GM19438 (cell line): ENCODE measurements around the gene RASD2.

Source experiments
- ATAC-seq: cut with Tn5 transposase; IDR thresholded peaks from one replicate; pipeline ENCODE4 v1.9.1; 2021; ENCODE audit warnings: low read depth; ENCODE audit not compliant: unreplicated experiment

Gene RASD2

GRCh38 chr22:35517769-35518530 is 22.7 kb upstream of the RASD2 start:
- ATAC-seq: no peak

GRCh38 chr22:35518811-35519210 is 21.8 kb upstream of the RASD2 start:
- no peak for ATAC-seq

DNA sequence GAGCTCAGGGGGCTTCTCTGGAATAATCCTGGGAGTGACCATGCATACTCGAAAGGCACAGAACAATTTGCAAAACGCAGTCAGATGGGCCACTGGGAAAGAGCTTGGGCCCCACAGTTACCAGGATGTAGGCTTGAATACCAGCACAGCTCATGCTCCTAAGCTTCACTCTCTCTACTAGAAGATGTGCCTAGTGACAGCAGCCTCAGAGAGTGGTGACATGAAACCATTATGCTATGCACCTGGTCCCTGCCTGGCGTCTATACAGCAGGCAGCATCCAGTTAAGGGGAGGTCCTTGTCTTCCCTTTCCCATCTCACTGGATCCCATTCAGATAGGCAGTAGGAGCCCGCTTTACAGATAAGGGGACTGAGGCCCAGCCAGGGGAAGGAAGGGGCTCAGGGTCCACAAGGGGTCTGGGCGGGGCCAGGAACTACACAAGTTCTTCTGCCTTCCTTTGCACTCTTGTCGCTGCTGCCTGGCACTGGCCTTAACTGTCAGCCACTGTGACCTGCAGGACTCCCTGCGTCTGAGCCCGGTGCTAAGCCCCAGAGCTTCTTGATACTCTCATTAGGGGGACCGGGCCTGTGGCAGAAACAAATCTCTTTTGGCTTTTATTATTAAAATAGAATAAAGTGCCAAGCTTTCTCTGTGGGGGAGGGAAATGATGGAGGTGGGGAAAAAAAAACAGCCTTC is 21.2 kb upstream of the RASD2 start:
- ATAC-seq: no peak

DNA sequence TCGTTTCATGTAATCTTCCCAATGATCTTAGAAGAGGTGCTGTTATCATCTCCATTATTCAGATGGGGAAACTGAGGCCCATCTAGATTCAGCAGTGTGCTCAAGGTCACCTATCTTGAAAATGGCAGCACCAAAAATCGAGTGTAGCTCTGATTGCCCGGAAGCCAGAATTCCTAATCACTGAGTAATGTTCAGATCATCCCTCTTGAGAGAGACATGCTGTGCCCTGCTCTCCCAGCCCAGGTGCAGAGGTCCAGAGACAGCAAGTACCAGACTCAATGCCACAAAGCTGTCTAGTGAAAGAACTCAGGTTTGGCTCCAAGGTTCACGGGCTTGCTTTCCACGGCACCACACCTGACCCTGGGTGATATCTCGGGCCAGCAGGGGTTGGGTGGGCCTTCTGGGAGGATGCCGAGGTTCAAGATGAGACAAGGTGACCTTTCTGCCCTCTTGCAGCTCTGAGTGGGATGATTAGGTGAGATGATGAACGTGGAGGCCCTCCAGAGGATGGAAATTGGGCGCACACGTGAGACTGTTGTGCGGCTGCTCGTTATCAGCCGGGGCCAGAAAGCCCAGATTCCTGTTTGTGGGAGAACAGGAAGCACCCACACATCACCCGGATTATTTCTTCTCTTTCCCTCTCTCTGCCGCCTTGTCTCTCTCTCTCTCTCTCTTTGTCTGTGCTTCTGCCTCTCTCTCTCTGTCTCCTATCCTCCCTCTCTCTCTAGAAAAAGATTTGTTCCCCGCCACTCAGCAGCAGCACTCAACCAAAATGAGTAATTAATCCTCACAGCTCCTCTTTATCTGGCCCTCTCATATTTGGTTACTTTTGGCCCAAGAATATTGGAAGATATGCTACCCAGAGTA is 19.0 kb upstream of the RASD2 start:
- no peak for ATAC-seq

- no peak for ATAC-seq
Measured at GRCh38 chr22:35522225-35523149, 18.1 kb upstream of the RASD2 start.

DNA sequence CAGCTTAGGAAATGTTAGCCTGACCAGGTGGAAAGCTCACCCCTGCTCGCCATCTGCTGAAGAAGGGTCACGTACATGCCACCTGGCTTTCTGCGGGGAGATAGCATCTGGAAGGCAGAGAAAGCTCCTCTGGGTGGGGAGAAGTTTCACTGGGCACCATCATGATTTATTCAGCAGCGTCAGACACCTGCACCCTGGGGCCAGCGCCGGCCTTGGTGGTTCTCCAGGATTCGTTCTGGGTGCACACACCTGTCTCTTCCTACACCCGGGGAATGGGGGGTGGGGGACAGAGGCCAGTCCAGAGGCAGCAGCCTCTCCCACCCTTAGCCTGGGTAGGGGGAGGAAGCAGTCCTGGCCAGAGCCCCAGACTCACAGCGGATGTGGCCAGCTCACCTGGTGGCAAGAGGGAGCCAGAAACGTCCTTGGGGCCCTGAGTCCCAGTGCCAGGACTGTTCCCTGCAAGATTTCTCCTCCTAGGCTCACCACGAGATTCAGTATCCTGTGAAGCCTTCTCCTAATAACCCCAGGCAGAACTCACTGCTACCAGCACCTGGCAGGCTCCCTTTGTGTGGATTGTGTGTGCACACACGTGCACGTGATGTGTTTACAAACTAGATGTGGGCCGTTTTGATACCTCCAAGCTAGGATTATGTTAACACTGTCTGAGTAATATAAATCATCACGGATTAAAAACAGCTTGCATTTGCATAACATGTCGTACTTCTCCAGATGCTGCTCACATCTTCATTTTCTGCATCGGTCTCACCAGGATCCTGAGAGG is 17.3 kb upstream of the RASD2 start:
- ATAC-seq: no peak

- ATAC-seq: no peak
Measured at GRCh38 chr22:35524966-35525686, 15.5 kb upstream of the RASD2 start.

DNA sequence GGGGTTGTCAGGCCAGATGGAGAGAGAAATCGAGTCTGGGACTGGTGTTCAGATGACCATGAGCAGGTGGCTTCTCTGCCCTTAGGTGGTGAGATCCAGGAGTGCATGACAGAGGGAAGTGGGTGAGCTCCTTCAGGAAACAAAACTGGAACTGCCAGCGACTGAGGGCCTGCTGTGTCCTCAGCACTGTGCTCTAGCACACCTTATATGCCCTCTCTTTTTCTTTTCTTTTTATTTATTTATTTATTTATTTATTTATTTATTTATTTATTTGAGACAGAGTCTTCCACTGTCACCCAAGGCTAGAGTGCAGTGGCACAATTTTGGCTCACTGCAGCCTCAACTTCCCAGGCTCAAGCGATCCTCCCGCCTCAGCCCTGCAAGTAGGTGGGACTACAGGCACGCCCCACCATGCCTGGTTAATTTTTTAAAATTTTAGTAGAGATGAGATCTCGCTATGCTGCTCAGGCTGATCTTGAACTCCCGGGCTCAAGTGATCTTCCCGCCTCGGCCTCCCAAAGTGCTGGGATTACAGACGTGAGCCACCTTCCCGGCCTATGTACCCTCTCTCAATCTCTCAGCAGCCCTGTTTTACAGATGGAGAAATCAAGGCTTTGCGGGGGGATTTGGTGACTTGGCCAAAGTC is 14.8 kb upstream of the RASD2 start:
- no peak for ATAC-seq

DNA sequence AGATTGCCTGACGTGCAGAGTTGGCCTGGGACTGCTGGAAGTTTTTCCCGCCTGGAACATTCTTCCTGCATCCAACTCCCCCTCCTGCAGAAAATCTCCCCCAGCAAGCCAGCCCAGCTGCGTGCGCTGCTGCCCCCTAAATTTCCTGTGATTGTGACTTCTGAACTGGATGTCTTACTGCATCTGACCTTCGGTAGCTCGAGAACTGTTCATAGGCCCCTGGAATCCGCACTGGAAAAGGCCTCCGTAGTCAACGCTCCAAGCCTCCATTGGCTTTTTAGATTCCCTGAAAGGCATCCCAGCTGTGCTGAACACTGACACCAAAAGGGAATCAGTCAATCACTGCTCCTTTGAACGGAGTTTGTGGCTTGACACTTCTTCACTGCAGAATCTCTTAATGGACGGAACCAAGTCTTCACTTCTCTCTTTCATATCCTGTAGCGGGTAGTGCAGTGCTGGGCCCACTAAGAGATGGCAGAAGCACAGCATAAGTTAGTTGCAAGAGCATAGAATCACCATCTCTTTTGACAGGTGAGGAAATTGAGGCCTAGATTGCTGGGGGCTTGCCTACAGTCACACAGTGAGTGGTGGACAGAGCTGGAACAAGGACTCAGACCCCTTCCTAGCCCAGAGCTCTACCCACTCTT is 14.2 kb upstream of the RASD2 start:
- ATAC-seq: no peak

DNA sequence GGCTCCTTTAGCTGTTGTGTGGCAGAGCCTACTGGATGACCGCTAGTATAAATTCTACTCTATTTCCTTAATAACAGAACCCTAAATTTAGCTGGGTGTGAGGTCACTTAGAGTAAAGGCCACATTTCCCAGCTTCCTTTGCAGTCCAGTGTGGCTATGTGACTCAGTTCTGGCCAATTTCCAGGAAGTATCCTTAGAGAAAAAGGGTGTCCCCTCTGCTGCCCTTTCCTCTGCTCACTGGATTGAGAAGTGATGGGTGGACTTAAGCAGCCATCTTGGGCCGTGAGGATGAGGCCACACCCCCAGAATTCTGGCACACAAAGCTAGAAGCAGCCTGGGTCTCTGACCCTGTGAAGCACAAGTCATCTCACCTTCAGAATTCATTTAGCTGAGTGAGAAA is 11.7 kb upstream of the RASD2 start:
- no peak for ATAC-seq

GRCh38 chr22:35530700-35531099 is 9.9 kb upstream of the RASD2 start:
- ATAC-seq: no peak

GRCh38 chr22:35531202-35531601 is 9.4 kb upstream of the RASD2 start:
- no peak for ATAC-seq

DNA sequence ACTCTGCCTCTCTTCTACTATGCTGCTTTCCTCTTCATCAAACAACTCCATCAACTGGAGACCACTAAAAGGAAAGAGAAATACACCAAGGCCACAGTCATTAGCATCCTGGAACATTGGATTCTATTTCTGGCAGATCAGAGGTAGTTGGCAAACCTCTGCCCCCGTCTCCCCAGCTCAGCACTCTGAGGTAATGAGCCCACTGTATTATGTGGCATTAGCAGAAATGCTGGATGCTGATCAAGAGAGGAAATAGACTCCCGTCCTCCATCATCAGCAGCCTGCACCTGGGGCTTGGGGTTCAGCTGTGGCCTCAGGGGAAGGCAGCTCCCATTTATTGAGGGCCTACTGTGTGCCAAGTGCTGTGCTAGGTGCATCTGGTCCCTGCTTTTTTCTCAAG is 9.0 kb upstream of the RASD2 start:
- no peak for ATAC-seq

- no peak for ATAC-seq
Measured at GRCh38 chr22:35533365-35534029, 7.1 kb upstream of the RASD2 start.

DNA sequence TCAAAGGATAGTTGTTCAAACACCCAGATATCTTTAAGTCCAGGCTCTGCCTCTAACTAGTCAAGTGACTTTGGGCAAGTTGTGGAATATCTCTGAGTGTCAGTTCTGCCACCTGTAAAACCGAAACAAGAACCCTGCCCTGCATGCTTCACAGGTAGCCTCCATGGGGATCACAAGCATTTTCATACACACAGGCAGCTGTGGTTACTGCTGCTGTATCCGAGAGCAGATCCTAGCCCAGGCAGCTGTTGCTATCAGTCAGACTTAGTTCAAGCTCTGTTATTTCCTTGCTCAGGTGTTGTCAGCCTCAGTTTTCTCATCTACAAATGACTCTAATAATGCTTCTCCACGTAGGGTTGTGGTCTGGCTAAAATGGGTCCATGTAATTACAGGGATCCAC is 6.5 kb upstream of the RASD2 start:
- no peak for ATAC-seq

GRCh38 chr22:35537232-35537631 is 3.4 kb upstream of the RASD2 start:
- no peak for ATAC-seq

DNA sequence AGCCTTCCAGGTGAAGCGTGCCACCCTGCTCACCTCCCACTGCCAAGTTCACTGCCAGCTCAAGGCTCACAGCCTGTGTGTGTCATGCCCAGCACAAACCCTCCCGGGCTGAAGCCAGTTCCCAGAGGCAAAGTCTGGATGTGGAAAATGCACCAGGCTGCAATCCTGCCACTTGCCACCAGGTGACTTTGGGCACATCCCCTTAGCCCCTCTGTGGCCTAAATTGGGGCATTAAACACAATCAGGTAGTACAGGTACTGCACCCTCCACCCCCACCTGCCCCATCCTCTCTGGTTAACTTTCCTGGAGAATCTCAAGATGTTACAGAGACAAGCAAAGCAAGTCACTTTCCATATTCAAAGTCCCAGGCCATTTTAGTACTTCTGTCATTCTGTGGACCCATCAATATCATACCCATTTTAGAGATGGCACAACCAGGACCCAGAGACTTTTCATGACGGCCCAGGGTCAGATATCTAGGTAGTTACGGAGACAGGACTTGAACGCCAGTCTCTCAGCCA is 1.8 kb upstream of the RASD2 start:
- ATAC-seq: no peak
